GM18909 (cell line): ENCODE data around the gene HNF4A.
"Not testable (repeated sequence)": the region's sequence is repeated elsewhere in the genome, so short reads cannot be mapped to it uniquely, and the experiment has no call there.

ENCODE experiments used
- ATAC-seq: cut with Tn5 transposase; IDR thresholded peaks from one replicate; pipeline ENCODE4 v1.9.1; 2021; ENCODE audit warnings: mild to moderate bottlenecking; ENCODE audit not compliant: unreplicated experiment, poor library complexity

Gene HNF4A

GRCh38 chr20:44355498-44356352 is at the start of gene HNF4A:
HNF4A (plus strand) TSS chr20:44355699; CDS start chr20:44355805, 106 bp downstream.
- ATAC-seq: no peak

GRCh38 chr20:44306927-44307326 is 48.6 kb upstream of the HNF4A start:
- no peak for ATAC-seq

- peak; percentile 4 for ATAC-seq
Measured at GRCh38 chr20:44309763-44310663, 45.5 kb upstream of the HNF4A start.

- ATAC-seq: peak; percentile 89
Measured at GRCh38 chr20:44310664-44311639, 44.5 kb upstream of the HNF4A start, which contains the start of gene FITM2. FITM2 (minus strand) TSS chr20:44311202; CDS start chr20:44311148, 54 bp downstream.

- ATAC-seq: no peak
Measured at GRCh38 chr20:44314870-44315269, 40.6 kb upstream of the HNF4A start.

GRCh38 chr20:44319839-44320422 is 35.6 kb upstream of the HNF4A start:
- ATAC-seq: no peak

GRCh38 chr20:44324343-44324742 is 31.2 kb upstream of the HNF4A start:
- no peak for ATAC-seq

- no peak for ATAC-seq
Measured at GRCh38 chr20:44326391-44327159, 28.9 kb upstream of the HNF4A start.

- not testable (repeated sequence) for ATAC-seq
Measured at GRCh38 chr20:44327748-44328147, 27.8 kb upstream of the HNF4A start.

- ATAC-seq: no peak
Measured at GRCh38 chr20:44328428-44328827, 27.1 kb upstream of the HNF4A start.

- no peak for ATAC-seq
Measured at GRCh38 chr20:44331201-44331600, 24.3 kb upstream of the HNF4A start.

GRCh38 chr20:44334306-44334705 is 21.2 kb upstream of the HNF4A start:
- no peak for ATAC-seq

- ATAC-seq: no peak
Measured at GRCh38 chr20:44334709-44335108, 20.8 kb upstream of the HNF4A start.

- ATAC-seq: no peak
Measured at GRCh38 chr20:44335675-44336074, 19.8 kb upstream of the HNF4A start.

GRCh38 chr20:44336086-44336485 is 19.4 kb upstream of the HNF4A start:
- no peak for ATAC-seq

GRCh38 chr20:44336725-44337380 is 18.6 kb upstream of the HNF4A start, which contains the start of gene R3HDML:
R3HDML (plus strand) TSS chr20:44337043; CDS start chr20:44337158, 115 bp downstream.
- ATAC-seq: no peak

- ATAC-seq: no peak
Measured at GRCh38 chr20:44342248-44342647, 13.3 kb upstream of the HNF4A start.

- ATAC-seq: no peak
Measured at GRCh38 chr20:44343162-44343675, 12.3 kb upstream of the HNF4A start.
